UCSD-AML1 (cell line): ENCODE data around the gene ATXN10.

Experiments
- DNase-seq: peaks from one replicate; lab custom pipeline; 2025; ENCODE audit not compliant: unreplicated experiment; lab: John Stamatoyannopoulos, UW

Gene ATXN10

DNA sequence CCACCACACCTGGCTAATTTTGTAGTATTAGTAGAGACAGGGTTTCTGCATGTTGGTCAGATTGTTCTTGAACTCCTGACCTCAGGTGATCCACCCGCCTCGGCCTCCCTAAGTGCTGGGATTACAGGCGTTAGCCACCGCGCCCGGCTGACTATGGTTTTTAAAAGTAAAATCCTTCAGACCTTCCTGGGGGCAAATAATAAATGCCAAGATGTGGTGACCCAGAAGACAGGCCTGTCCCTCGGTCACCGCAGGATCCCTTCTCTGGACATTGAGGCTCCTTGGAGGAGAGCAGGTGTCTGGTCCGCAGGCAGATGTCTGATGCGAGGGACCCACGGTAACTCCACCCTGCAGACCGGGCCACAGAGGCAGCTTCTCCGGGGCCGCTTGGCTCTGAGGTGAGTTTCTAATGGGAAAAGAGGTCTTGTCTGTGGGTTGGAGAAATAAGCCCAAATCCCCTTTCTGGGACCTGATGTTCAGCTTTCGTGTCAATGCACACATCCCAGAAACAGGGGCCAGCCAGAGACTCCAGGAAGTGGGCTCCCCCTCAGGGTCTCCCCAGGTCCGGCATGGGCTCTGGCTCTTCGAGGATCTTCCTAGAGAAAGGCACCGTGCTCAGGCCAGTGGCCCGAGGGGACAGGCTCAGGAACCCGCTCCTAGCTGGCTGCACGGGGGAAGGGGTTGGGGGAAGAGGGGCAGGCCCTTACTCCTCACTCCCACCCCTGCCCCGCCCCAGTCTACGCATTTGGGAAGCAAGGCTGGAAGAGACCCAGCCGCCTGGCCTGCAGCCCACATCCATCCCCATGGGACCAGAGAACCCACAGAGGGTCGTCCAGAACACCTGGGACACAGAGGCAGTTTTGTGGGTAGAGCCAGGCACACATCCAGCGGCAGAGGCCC is 204.8 kb downstream of the ATXN10 start:
- DNase-seq = no peak

DNA sequence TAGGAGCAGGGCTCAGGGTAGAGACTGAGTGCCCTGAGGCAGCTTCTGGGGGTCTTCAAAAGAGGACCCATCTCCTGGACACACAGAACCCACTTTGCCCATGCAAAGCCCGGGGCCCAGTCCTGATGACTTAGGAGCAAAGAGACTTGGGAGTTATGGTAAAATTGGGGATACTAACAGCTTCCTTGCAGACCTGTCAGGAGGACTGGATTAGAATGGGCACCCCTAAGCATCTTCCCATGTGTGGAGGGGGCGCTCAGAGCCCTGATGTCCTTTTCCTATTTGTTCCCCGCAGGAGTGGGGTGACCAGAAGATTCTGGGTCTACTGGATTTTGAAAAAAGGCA is 205.4 kb downstream of the ATXN10 start:
- DNase-seq = no peak

DNA sequence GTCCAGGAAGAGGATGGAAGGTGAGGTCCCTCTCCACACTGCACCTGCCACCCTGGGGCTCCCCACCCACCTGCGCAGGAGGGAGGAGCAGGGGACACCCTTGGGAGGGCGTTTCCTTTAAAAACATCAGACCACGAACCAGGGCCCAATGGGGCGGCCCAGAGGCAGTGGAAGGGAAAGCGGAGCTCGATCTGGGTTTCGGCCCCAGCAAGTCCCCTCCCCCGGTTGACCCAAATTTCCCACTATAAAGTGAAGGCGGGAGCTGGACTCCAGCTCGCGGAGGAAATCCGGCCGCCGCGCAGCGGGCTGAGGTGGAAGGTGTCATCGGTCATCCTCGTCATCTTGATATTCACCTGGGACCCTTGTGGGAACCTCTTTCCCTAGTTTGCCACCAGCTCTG is 206.0 kb downstream of the ATXN10 start:
- DNase-seq = no peak

DNA sequence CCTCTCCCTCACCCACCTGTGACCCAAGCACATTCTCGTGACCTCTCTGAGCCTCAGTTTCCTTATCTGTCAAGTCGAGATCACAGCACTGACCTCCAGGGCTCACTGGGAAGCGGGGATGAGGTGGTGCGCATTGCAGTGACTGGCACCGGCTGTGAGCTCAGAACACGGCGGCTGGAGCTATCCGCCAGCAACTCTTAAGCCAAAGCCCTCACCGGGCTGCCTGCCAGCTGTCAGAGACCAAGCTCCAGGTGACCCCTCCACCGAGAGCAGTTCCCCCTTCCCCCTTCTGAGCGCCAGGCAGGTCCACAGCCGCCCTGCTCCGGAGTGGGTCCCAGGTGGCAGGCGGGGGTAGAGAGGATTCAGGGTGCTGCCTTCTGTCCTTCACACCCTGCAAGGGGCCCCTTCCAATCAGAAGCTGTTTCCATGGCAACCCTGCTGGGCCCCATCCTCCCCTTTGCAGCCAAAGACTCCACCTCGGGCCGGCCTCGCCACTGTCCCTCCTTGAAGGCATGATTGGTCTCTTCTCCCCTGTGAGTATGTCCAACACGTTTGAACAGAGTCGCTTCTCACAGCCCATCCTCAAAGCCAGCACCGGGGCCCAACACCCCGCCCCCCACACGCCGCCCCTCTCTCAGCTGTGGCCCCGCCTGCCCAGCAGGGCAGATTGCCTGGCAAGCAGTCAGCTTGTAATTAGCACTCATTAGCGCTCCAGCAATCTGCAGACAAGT is 206.6 kb downstream of the ATXN10 start:
- no peak for DNase-seq

DNA sequence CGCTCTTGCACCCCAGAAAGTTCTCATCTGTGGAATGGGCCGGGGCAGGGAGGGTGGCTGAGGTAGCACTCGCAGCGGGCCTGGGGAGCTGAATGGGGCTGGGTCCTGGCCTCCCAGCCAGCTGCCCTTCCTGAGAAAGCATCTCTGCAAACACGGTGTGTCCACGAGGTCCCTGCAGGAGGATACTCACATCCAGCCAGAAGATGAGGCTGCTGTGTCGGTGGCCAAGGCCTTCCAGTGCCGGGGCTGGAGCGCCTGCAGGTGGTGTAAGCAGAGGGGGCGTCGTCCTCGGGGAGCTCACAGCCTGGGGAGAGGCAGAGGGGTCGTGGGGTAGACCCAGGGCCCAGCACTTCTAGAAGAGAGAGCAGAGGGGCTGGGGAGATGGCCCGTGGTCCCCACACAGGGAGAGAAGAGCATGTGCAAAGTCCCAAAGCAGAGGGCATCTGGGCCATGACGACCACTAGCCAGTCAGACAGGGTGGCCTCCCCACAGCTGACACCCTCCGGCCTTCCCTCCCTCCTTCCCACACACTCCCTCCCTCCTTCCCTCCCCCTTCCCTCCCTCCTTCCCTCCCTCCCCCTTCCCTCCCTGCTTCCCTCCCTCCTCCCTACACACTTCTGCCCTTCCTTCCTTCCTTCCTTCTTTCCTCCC is 207.4 kb downstream of the ATXN10 start:
- no peak for DNase-seq

DNA sequence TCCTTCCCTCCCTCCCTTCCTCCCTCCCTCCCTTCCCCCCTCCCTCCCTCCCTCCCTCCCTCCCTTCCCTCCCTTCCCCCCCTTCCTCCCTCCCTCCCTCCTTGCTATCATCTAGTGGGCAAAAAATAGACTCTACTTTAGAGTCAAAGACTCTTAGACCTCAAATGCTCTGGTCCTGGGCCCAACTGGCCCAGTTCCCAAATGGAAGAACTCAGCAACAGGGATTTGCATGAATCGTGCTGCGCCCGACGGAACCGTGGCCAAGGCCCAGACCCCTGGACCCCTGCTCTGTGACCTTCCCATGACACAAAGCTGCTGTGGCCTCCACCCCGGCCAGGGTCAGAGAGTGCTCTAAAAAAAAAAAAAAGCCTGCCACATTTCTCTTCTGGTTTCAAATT is 207.9 kb downstream of the ATXN10 start:
- DNase-seq = no peak

DNA sequence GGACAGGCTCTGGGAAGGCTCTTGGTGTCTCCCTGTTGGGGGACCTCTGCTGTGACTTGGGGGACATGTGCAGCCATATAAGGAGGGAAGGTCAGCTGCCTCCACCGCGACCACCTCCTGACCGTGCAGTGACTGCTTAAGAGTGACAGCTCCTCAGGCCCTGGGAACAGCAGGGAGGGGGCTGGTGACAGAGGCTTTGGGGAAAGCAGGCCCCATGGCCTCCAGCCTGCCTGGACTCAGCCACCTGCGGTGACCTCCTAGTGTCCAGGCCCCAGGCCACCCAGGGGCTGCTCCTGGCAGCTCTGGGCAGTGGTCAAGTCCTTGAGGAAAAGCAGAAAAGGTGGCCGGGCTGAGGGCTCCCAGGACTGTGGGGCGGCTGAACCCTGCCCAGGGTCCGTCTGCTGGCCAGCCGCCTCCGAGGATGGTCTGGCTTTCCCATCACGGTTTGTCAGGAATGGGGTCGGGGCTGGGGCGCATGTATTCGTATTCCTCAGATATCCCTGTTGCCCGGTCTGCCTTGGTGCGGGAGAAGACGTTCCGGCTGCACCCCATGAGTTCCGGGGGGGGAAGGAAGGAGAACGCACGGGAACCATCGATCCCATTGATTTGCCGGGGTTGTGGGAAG is 208.6 kb downstream of the ATXN10 start:
- no peak for DNase-seq

DNA sequence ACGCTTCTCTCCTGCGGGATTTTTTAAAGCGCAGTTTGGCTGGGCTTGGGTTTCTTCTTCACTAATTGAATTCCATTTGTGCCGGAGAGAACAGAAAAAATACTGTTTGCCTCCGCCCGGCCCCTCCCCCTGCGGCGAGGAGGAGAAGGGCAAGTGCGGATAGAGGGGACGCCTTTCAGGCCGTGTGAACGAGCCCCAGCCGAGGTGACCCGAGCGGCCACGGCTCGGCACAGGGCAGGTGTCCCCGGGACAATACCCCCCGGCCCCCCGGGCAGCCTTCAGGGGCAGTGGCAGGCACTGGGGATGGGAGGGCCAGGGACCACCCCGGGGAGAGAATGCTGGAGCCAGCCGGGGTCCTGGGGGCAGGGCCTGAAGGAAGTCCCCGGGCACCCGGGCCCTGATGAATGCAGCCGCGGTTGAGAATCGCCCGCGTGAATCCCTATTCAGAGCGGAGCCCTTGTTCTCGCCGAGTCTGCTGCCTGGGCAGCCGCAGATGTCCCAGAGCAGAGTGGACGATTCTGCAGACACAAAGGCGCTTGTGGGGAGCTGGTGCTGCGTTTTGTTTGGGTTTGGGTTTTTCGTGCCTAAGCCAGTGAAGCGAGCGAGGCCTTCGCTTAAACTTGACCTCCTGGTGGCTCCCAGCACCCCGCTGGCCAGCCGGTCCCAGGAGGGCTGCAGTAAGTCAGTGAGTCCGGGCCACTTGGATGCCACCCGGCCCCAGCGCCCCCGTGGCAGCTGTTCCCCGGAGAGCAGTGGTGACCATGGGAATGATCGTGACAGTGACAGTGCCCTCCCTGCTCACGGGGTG is 209.3 kb downstream of the ATXN10 start:
- no peak for DNase-seq

DNA sequence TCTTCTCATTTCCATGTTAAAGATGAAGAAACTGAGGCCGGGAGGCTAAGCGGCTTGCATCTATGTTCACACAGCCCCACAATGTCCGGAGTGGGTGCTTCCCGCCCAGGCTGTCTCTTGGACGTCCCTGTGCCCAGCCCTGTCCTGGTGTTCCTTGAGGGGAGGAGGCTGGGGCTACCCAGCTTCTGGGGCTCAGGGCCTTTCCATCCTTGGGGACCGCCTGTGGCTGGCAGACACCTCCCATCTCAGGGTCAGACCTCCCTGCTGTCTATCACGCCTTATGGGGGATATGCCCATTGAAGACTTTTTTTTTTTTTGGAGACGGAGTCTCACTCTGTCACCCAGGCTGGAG is 209.9 kb downstream of the ATXN10 start:
- no peak for DNase-seq

DNA sequence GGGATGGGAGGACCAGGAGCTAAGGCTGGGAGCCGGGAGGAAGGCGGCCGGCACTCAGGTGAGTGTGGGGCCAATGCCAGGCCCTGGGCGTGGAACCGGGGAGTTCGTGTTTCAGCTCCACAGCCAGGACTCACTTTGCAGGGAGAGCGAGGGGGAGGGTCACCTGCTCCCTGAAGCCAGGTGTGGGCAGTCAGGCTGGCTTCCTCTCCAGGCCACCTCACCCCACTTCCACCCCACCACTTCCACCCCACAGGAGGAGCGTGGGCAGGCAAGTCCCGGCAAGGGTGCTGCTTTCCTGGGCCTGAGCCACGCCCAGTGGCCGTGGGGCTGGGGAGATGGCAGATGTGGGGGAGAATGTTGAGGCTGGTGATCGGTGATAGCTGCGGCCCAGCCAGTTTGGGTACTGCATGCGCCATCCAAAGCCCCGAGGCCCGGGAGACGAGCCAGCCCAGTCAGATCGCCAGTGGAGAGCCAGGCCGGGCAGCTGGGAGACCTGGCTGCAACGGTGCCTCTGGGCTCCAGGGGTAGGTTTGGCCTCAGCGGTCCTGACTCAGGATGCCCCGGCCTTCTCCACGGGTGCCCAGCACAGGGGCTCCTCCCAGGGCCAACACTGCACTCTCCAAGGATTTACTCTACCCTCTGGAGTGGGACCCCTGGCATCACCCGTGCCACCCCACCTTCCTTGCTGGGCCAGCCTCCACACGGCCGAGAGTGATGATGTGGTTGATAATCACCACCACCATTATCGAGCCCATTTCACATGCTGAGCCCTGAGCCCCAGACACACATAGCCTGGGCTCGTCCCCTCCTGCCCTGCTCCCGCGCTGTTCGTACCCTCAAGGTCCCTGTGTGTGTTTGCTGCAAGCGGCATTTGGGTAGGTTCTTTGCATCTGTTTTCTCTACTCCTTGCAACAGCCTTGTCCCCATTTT is 211.5 kb downstream of the ATXN10 start:
- DNase-seq = no peak

DNA sequence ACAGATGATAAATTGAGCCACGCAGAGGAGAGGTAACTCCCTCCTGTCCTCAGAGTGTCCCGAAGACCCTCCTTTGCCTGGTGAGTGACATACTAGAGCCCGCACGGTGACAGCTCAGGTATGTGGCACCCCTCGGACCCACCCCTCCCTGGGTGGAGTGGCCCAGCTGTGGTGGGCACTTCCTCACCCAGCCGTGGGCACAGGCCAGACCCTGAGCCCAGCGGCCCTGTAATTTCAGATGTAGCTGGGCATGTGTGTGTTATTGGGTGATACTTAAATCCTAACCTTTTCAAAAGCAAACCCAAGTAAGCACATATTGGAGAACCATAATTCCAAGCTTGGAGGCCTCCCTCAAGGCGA is 212.2 kb downstream of the ATXN10 start:
- DNase-seq = no peak

DNA sequence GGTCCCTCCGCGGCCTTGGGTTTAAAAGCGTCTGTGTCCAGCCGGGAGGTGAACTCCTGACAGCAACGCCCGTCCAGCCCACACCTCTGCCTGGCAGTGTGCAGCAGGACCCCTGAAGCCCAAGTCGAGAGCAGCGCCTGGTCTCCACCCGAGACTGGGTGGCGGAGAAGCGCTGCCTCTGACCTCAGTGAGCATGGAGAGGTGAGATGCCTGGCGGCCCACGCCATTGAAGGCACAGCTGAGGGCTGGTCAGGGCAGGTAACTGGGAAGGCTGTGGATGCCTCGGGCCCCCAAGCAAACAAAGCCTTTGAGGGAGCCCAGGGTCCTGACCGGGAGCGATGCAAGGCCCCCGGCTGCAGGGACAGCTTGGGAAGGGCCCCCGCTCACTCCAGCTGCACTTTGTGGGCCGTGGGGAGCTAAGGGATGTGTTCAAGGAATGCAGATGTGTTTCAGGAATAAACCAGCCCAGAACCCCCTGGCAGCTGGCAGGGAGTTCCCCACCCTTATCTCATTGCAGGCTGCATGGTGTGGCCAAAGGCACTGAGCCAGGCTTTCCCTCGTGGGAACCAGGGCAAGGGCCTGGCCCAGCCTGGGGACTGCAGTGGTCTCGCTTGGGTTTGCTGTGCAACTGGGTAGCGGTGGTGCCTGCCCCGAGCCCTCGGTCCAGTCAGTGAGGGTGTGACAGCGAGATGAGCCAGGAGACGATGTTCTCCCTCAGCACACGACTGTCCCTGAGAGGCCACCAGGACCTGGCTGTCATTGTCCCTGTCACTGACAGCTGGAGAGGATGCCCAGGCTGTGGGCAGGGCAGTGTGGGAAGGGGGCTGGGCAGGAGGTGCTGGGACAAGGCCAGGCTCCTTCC is 212.8 kb downstream of the ATXN10 start:
- no peak for DNase-seq

DNA sequence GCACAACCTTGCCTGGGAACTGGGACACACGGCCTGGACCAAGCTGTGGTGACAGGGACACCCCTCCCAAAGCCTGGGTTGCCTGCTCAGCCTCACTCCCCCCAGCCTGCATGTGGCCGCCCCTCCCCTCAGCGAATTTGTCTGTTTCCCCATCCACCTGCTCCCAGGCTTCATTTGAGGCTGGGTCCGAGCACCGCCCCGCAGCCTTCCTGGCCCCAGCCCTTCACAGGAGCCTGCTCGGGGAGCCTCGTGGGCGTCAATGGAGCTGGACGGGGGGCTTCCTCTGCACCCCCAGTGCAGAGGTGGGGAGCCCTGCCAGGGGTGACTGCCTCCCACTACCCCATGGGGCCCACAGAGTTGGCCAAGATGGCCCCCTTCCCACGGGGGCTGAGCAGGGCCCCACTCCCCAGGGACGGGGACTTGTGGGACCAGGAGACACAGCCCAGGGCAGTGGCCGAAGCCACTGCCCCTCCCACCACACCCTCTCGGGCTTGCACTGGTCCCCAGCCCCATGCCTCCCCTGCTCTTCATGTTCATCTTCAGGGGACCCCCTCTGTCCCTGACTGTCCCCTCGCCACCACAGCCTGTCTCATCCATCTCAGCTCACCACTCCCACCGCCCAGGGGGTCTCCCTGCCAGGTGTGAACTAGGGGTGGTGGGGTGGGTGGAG is 213.7 kb downstream of the ATXN10 start:
- no peak for DNase-seq

DNA sequence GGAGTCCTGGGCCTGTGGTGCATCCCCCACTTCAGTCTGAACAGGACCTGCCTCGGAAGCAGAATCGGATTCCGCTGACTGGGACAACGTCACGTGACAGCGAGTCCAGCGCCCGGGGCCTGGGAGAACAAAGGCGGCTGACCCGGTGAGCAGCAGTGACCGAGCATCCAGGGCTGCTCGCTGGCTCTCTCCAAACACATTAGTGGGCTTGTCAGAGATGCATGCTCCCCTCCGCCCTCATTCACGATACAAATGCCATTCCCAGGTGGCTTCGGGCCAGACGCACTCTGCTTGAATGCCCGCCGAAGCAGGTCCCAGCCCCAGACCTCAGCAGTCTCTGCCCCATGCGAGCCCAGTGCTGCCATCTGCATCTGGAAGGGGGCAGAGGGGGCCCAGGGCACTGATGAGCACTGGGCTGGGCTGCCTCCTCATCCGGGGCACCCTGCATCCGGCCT is 214.3 kb downstream of the ATXN10 start:
- no peak for DNase-seq

DNA sequence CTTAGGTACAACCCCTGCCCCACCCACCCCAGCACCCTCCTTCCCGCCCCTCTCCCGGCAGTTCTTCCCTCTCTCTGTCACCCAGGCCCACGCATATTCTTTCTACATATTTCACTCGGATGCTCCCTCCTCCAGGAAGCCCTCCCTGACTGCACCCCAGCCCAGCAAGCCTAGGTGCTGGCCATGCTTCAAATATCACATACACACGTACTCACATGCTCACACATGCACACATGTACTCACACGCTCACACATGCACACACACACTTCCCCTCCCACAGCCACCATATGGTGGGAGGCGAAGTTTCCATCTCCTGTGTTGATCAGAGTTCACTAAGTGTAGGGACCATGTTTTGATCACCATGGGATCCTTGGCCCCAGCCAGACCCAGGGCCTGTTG is 214.9 kb downstream of the ATXN10 start:
- no peak for DNase-seq

DNA sequence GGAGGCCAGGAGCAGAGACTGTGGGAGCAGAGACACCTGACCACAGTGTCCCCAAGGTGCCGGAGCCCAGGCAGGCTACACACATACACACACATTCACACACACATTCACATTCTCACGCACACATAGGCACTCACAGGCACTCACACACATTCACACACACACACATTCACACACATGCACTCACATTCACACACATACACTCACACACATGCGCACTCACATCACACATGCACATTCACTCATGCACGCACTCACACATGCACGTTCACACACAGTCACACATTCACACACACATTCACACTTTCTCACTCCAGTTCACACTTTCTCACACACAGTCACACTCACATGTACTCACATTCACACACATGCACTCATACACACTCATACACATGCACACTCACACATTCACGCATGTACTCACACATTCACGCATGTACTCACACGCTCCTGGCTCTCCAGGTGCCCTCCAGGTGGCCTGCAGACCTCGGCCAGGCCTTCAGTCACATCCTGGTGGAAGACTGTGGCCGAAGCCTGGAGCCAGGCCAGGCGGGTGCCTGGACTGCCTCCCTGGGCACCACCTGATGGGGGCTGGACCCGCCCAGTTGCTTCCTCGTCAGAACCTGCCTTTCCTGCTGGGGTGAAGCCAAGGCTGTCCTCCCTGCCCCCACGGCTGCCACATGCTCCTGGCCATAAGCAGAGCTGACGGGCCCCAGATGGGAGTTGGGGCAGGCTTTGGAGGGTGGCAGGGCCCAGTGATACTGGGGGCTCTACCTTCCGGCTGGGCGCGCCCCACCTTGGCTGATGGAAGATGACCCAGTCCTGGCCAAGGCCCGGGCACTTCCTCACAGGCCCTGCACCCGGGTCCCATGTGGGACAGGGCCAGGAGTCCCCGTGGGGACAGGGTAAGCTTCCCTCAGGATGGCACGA is 215.8 kb downstream of the ATXN10 start:
- DNase-seq = no peak
